H1 (cell line): ENCODE measurements around the gene ABI3.

Source experiments
- BRCA1 ChIP-seq: IDR thresholded peaks from 2 replicates; pipeline ENCODE4 v1.6.1; 2012; ENCODE audit warnings: low read depth, low read length, improper control_type of control experiment
- POLR2A ChIP-seq, 2 experiments: IDR thresholded peaks; 1 replicate in 1 of 2; 2 replicates in 1 of 2; pipeline ENCODE4 v1.6.1; 2011; ENCODE audit warnings: low read depth in 2 of 2, low read length in 2 of 2, mild to moderate bottlenecking in 2 of 2; ENCODE audit errors: control extremely low read depth in 1 of 2
- TF ChIP-seq, protein P1 (sequence below), 3 experiments: IDR thresholded peaks; 1 replicate in 2 of 3; 2 replicates in 1 of 3; pipeline versions ENCODE4 v1.5.1 to v1.6.1; 2011; ENCODE audit warnings: low read length in 3 of 3, mild to moderate bottlenecking in 3 of 3, inconsistent platforms in 2 of 3, low read depth in 1 of 3, moderate library complexity in 1 of 3; ENCODE audit not compliant: insufficient read depth in 1 of 3; ENCODE audit errors: control extremely low read depth in 1 of 3
- TF ChIP-seq, protein P2 (sequence below): IDR thresholded peaks from 2 replicates; pipeline ENCODE4 v1.6.1; 2012; ENCODE audit warnings: inconsistent platforms

DNA sequence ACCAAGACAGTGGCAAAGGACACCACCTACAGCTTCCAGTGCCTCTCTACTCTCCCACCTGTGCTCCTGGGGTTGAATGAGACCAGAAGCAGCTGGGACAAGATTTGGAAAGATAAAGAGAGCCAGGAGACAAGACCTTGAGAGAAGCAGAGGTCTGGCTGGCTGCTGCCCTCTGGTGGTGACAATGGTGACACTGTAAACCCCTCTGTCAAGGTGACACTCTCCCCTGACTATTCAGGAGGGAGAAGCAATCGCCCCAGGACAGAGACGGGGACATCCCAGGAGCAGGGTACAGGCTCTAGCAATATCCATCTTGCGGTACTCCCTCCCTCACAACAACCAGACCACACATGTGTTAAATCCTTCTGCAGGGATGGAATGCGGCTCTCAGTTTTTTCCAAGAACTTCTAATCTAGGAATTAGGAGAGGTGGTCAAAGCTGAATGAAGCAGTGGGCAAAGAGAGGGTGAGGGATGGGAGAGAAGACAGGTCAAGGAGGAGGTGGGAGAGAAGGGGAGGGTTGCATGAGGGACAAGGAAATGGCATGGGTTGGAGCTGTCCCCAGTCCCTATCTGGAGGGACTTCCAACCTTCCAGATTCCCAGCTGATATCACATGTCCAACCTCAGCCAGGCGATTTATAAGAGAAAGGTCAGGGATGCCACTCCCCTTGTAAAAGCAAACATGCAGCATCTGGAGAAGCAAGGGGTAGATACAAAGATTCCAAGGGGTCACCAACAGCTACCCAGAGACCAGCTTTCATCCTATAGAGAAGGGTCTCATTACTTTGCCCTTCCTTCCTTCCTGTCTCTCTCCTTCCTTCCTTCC, 17.1 kb downstream of the ABI3 start:
- TF ChIP-seq BRCA1 (no peak), POLR2A (IDR thresholded peaks at IDR 0.05; ENCODE audit: control extremely low read depth in 1 of 2, low read depth in 2 of 2, low read length in 2 of 2) (no peak)
- TF ChIP-seq, protein P1, sequence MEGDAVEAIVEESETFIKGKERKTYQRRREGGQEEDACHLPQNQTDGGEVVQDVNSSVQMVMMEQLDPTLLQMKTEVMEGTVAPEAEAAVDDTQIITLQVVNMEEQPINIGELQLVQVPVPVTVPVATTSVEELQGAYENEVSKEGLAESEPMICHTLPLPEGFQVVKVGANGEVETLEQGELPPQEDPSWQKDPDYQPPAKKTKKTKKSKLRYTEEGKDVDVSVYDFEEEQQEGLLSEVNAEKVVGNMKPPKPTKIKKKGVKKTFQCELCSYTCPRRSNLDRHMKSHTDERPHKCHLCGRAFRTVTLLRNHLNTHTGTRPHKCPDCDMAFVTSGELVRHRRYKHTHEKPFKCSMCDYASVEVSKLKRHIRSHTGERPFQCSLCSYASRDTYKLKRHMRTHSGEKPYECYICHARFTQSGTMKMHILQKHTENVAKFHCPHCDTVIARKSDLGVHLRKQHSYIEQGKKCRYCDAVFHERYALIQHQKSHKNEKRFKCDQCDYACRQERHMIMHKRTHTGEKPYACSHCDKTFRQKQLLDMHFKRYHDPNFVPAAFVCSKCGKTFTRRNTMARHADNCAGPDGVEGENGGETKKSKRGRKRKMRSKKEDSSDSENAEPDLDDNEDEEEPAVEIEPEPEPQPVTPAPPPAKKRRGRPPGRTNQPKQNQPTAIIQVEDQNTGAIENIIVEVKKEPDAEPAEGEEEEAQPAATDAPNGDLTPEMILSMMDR (IDR thresholded peaks at IDR 0.05; ENCODE audit: control extremely low read depth in 1 of 3, insufficient read depth in 1 of 3, low read depth in 1 of 3, low read length in 3 of 3): peak; percentile 79 to 94 (median 85)
- TF ChIP-seq, protein P2, sequence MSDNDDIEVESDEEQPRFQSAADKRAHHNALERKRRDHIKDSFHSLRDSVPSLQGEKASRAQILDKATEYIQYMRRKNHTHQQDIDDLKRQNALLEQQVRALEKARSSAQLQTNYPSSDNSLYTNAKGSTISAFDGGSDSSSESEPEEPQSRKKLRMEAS: no peak
